ENCODE data around the gene TARS1.

The TARS1 gene

GRCh38 chr5:33441241-33442177 is 744 bp downstream of the TARS1 start:
- DNase-seq, result no peak

GRCh38 chr5:33444542-33444941 is 3.8 kb downstream of the TARS1 start:
- DNase-seq, result no peak

- DNase-seq, result no peak
Observed at GRCh38 chr5:33445798-33446197, 5.0 kb downstream of the TARS1 start.

- no peak for DNase-seq
Observed at GRCh38 chr5:33448118-33448517, 7.4 kb downstream of the TARS1 start.

GRCh38 chr5:33457126-33457525 is 16.4 kb downstream of the TARS1 start:
- no peak for DNase-seq

- no peak for DNase-seq
Observed at GRCh38 chr5:33457817-33458216, 17.1 kb downstream of the TARS1 start.

GRCh38 chr5:33460210-33460609 is 19.4 kb downstream of the TARS1 start:
- DNase-seq, result no peak

- no peak for DNase-seq
Observed at GRCh38 chr5:33462456-33462855, 21.7 kb downstream of the TARS1 start.

- no peak for DNase-seq
Observed at GRCh38 chr5:33465120-33465519, 24.4 kb downstream of the TARS1 start.

- DNase-seq, result no peak
Observed at GRCh38 chr5:33468775-33469435, 28.1 kb downstream of the TARS1 start.

- no peak for DNase-seq
Observed at GRCh38 chr5:33470544-33470943, 29.8 kb downstream of the TARS1 start.

- no peak for DNase-seq
Observed at GRCh38 chr5:33472805-33473409, 32.1 kb downstream of the TARS1 start.

GRCh38 chr5:33474004-33474403 is 33.2 kb downstream of the TARS1 start:
- no peak for DNase-seq

GRCh38 chr5:33474931-33475499 is 34.2 kb downstream of the TARS1 start:
- DNase-seq, result no peak

GRCh38 chr5:33475706-33476105 is 34.9 kb downstream of the TARS1 start:
- DNase-seq, result no peak

- no peak for DNase-seq
Observed at GRCh38 chr5:33476992-33477391, 36.2 kb downstream of the TARS1 start.

- DNase-seq, result no peak
Observed at GRCh38 chr5:33477816-33478215, 37.1 kb downstream of the TARS1 start.

- DNase-seq, result no peak
Observed at GRCh38 chr5:33479311-33479710, 38.5 kb downstream of the TARS1 start.

GRCh38 chr5:33480876-33481275 is 40.1 kb downstream of the TARS1 start:
- no peak for DNase-seq

GRCh38 chr5:33482335-33482734 is 41.6 kb downstream of the TARS1 start:
- DNase-seq, result no peak

- no peak for DNase-seq
Observed at GRCh38 chr5:33487236-33487635, 46.5 kb downstream of the TARS1 start.

- no peak for DNase-seq
Observed at GRCh38 chr5:33488558-33489355, 48.0 kb downstream of the TARS1 start.

Measured in activated gamma-delta T cell (primary cell).